T follicular helper cell (primary cell): ENCODE results near the gene SGCA.

ENCODE experiments used
- DNase-seq: peaks from one replicate; pipeline ENCODE4 v3.0.0-alpha.2; 2020; ENCODE audit warnings: low read depth

SGCA gene

GRCh38 chr17:50167371-50167770 lies 1.6 kb downstream of the SGCA start:
- DNase-seq, result no peak

- DNase-seq, result no peak
Measured at GRCh38 chr17:50168319-50168718, 2.5 kb downstream of the SGCA start.

GRCh38 chr17:50169121-50169764 lies 3.4 kb downstream of the SGCA start:
- peak; percentile 34 for DNase-seq

GRCh38 chr17:50169881-50170459 lies 4.2 kb downstream of the SGCA start:
- no peak for DNase-seq

- no peak for DNase-seq
Measured at GRCh38 chr17:50170662-50171370, 5.0 kb downstream of the SGCA start.

GRCh38 chr17:50171371-50172071 lies 5.7 kb downstream of the SGCA start:
- no peak for DNase-seq

- DNase-seq, result no peak
Measured at GRCh38 chr17:50172130-50172529, 6.3 kb downstream of the SGCA start.

GRCh38 chr17:50172936-50173334 lies 7.1 kb downstream of the SGCA start:
- no peak for DNase-seq

GRCh38 chr17:50173335-50173941 lies 7.6 kb downstream of the SGCA start:
- DNase-seq, result no peak

GRCh38 chr17:50174444-50174843 lies 8.6 kb downstream of the SGCA start:
- no peak for DNase-seq

- DNase-seq, result no peak
Measured at GRCh38 chr17:50175035-50175807, 9.4 kb downstream of the SGCA start.

GRCh38 chr17:50176559-50177357 lies 11.0 kb downstream of the SGCA start:
- no peak for DNase-seq

GRCh38 chr17:50177476-50177875 lies 11.7 kb downstream of the SGCA start:
- no peak for DNase-seq

GRCh38 chr17:50177983-50178834 lies 12.4 kb downstream of the SGCA start:
- DNase-seq, result no peak

- DNase-seq, result no peak
Measured at GRCh38 chr17:50180111-50180510, 14.3 kb downstream of the SGCA start.

- DNase-seq, result no peak
Measured at GRCh38 chr17:50180620-50181019, 14.8 kb downstream of the SGCA start.

- no peak for DNase-seq
Measured at GRCh38 chr17:50181144-50181543, 15.3 kb downstream of the SGCA start.

GRCh38 chr17:50181591-50182560 lies 16.1 kb downstream of the SGCA start:
- no peak for DNase-seq
